Measurements from ENCODE around the gene USP17L30. TPM values are rescaled to one million over a fixed set of nuclear protein-coding genes. Genes with fewer than 3 reads are reported as not detected.
"Not testable (repeated sequence)": the region's sequence is repeated elsewhere in the genome, so short reads cannot be mapped to it uniquely, and the experiment has no call there.

The USP17L30 gene, protein sequence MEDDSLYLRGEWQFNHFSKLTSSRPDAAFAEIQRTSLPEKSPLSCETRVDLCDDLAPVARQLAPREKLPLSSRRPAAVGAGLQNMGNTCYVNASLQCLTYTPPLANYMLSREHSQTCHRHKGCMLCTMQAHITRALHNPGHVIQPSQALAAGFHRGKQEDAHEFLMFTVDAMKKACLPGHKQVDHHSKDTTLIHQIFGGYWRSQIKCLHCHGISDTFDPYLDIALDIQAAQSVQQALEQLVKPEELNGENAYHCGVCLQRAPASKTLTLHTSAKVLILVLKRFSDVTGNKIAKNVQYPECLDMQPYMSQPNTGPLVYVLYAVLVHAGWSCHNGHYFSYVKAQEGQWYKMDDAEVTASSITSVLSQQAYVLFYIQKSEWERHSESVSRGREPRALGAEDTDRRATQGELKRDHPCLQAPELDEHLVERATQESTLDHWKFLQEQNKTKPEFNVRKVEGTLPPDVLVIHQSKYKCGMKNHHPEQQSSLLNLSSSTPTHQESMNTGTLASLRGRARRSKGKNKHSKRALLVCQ
- not detected for total RNA-seq

GRCh38 chr4:9362829-9363228, at the start of gene USP17L30:
TSS of gene USP17L30 (plus strand) at chr4:9363129. CDS start at chr4:9363129, 0 bp downstream.
- H3K4me3 ChIP-seq (ENCODE audit: low read length); H3K9me3 ChIP-seq (ENCODE audit: low read depth, low read length); H3K27me3 ChIP-seq (ENCODE audit: insufficient read depth, low read length); H3K4me1 ChIP-seq (ENCODE audit: insufficient read depth, low read length): not testable (repeated sequence)

DNA sequence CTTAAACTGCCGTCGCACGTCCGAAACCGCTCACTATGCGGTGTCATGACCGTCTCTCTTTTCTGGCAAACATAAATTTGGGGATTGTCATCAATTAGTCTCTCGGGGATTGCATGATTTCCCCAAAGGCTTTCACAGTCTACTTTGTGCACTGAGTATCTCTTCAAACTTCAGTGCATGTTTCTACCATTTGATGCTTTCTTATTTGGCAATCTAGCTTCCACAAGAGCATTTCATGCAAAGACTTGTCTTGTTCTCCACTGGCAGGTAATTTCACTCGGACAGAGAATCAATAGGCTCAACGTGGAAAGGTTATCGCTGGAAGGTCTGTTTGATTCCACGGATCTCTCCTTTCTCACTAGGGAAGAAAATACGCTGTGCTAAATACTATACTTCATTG, 38.7 kb upstream of the USP17L30 start:
- not testable (repeated sequence) for H3K4me1 ChIP-seq (ENCODE audit: insufficient read depth, low read length); H3K9me3 ChIP-seq (ENCODE audit: low read depth, low read length); H3K4me3 ChIP-seq (ENCODE audit: low read length); H3K27me3 ChIP-seq (ENCODE audit: insufficient read depth, low read length)

GRCh38 chr4:9324865-9325264, 38.1 kb upstream of the USP17L30 start, which contains the start of gene USP17L24:
TSS of gene USP17L24 (plus strand) at chr4:9325165. CDS start at chr4:9325165, 0 bp downstream.
- not testable (repeated sequence) for H3K9me3 ChIP-seq (ENCODE audit: low read depth, low read length); H3K27me3 ChIP-seq (ENCODE audit: insufficient read depth, low read length); H3K4me1 ChIP-seq (ENCODE audit: insufficient read depth, low read length); H3K4me3 ChIP-seq (ENCODE audit: low read length)

- H3K4me3 ChIP-seq (ENCODE audit: low read length); H3K9me3 ChIP-seq (ENCODE audit: low read depth, low read length); H3K27me3 ChIP-seq (ENCODE audit: insufficient read depth, low read length); H3K4me1 ChIP-seq (ENCODE audit: insufficient read depth, low read length): not testable (repeated sequence)
Measured at GRCh38 chr4:9329611-9330010, 33.3 kb upstream of the USP17L30 start, which contains the start of gene USP17L25. TSS of gene USP17L25 (plus strand) at chr4:9329911. CDS start at chr4:9329911, 0 bp downstream.

- not testable (repeated sequence) for H3K27me3 ChIP-seq (ENCODE audit: insufficient read depth, low read length); H3K4me1 ChIP-seq (ENCODE audit: insufficient read depth, low read length); H3K9me3 ChIP-seq (ENCODE audit: low read depth, low read length); H3K4me3 ChIP-seq (ENCODE audit: low read length)
Measured at GRCh38 chr4:9334358-9334757, 28.6 kb upstream of the USP17L30 start, which contains the start of gene USP17L26. TSS of gene USP17L26 (plus strand) at chr4:9334658. CDS start at chr4:9334658, 0 bp downstream.

DNA sequence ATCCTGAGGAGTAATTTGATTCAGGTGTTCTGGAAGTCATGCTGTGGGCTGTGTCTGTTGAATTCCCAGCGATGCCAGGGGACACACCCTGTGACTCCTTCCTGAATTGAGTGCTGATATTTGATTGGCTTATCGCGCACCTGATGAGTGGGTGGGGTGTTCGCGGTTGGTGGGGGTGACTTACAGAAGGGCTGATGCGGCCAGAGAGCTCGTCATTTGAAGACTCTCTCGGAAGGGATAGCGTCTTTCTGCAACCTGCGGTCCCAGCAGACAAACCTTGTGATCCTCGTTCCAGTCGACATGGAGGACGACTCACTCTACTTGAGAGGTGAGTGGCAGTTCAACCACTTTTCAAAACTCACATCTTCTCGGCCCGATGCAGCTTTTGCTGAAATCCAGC, 23.8 kb upstream of the USP17L30 start, which contains the start of gene USP17L5:
USP17L5 (plus strand) TSS at position 301 of the 400 bp plus-strand sequence; CDS start at position 301, 0 bp downstream.
- H3K9me3 ChIP-seq (ENCODE audit: low read depth, low read length); H3K4me3 ChIP-seq (ENCODE audit: low read length); H3K4me1 ChIP-seq (ENCODE audit: insufficient read depth, low read length); H3K27me3 ChIP-seq (ENCODE audit: insufficient read depth, low read length): not testable (repeated sequence)

- not testable (repeated sequence) for H3K9me3 ChIP-seq (ENCODE audit: low read depth, low read length); H3K4me3 ChIP-seq (ENCODE audit: low read length); H3K27me3 ChIP-seq (ENCODE audit: insufficient read depth, low read length); H3K4me1 ChIP-seq (ENCODE audit: insufficient read depth, low read length)
Measured at GRCh38 chr4:9343848-9344247, 19.1 kb upstream of the USP17L30 start, which contains the start of gene USP17L27. TSS of gene USP17L27 (plus strand) at chr4:9344148. CDS start at chr4:9344148, 0 bp downstream.

DNA sequence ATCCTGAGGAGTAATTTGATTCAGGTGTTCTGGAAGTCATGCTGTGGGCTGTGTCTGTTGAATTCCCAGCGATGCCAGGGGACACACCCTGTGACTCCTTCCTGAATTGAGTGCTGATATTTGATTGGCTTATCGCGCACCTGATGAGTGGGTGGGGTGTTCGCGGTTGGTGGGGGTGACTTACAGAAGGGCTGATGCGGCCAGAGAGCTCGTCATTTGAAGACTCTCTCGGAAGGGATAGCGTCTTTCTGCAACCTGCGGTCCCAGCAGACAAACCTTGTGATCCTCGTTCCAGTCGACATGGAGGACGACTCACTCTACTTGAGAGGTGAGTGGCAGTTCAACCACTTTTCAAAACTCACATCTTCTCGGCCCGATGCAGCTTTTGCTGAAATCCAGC, 14.3 kb upstream of the USP17L30 start, which contains the start of gene USP17L28:
USP17L28 (plus strand) TSS at position 301 of the 400 bp plus-strand sequence; CDS start at position 301, 0 bp downstream.
- H3K9me3 ChIP-seq (ENCODE audit: low read depth, low read length); H3K27me3 ChIP-seq (ENCODE audit: insufficient read depth, low read length); H3K4me1 ChIP-seq (ENCODE audit: insufficient read depth, low read length); H3K4me3 ChIP-seq (ENCODE audit: low read length): not testable (repeated sequence)

DNA sequence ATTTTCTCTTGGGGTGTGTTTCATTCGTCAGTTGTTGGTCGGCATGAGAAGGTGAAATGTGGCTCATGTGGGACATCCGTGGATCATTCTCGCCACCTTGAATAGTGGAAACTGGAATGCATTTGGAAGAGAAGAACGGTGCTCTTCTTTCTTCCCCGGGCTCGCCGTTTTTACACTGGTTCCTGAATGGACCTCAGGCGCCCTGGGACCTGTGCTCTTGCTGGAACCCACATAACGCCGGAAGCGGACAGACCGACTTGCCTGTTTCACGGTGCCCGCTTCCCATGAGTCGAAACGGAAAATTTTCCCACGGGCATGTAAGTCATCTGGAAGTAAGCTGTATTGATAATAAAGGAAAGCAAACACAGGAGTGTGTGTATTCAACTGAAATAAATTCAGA, 12.1 kb upstream of the USP17L30 start:
- not testable (repeated sequence) for H3K27me3 ChIP-seq (ENCODE audit: insufficient read depth, low read length); H3K4me3 ChIP-seq (ENCODE audit: low read length); H3K4me1 ChIP-seq (ENCODE audit: insufficient read depth, low read length); H3K9me3 ChIP-seq (ENCODE audit: low read depth, low read length)

DNA sequence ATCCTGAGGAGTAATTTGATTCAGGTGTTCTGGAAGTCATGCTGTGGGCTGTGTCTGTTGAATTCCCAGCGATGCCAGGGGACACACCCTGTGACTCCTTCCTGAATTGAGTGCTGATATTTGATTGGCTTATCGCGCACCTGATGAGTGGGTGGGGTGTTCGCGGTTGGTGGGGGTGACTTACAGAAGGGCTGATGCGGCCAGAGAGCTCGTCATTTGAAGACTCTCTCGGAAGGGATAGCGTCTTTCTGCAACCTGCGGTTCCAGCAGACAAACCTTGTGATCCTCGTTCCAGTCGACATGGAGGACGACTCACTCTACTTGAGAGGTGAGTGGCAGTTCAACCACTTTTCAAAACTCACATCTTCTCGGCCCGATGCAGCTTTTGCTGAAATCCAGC, 9.6 kb upstream of the USP17L30 start, which contains the start of gene USP17L29:
USP17L29 (plus strand) TSS at position 301 of the 400 bp plus-strand sequence; CDS start at position 301, 0 bp downstream.
- H3K9me3 ChIP-seq (ENCODE audit: low read depth, low read length); H3K27me3 ChIP-seq (ENCODE audit: insufficient read depth, low read length); H3K4me3 ChIP-seq (ENCODE audit: low read length); H3K4me1 ChIP-seq (ENCODE audit: insufficient read depth, low read length): not testable (repeated sequence)

DNA sequence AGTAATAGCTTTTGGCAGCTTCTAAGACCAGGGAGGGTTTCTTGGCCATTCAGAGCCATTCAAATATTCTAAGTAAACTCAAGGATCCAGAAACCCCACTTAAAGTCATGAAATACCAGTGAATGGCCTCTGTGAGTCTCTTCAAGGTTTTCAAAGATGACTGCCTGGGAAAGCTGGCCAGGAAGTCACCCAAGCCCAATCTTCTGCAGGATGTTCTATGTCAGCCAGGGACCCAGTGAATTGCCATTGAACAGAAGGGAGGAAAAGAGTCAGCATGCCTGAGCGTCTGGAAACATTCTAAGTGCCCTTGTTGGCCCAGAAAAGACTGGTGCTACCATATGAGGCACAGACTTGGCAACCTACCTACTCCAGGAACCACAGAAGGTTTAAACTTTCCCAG, 17.0 kb downstream of the USP17L30 start:
- H3K4me1 ChIP-seq (ENCODE audit: insufficient read depth, low read length); H3K4me3 ChIP-seq (ENCODE audit: low read length); H3K27me3 ChIP-seq (ENCODE audit: insufficient read depth, low read length); H3K9me3 ChIP-seq (ENCODE audit: low read depth, low read length): not testable (repeated sequence)

GRCh38 chr4:9381012-9381534, 18.1 kb downstream of the USP17L30 start:
- H3K9me3 ChIP-seq (ENCODE audit: low read depth, low read length); H3K27me3 ChIP-seq (ENCODE audit: insufficient read depth, low read length); H3K4me1 ChIP-seq (ENCODE audit: insufficient read depth, low read length): not testable (repeated sequence)
- peak overlapping the region; percentile 12 for H3K4me3 ChIP-seq (ENCODE audit: low read length)

DNA sequence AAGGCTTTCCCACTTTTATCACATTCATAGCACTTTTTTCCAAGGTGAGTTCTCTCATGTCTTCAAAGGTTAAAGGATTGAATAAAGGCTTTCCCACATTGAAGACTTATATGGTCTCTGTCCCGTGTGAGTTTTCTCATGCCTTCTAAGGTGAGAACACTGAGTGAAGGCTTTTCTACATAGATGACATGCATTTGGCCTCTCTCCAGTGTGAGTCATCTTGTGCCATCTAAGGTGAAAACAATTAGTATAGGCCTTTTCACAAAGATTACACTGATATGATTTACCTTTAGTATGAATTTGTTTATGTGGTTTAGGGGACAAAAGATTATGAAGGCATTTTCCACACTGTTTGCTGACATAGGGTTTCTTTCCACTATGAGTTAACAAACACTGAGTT, 21.2 kb downstream of the USP17L30 start:
- Histone ChIP-seq H3K9me3 (ENCODE audit: low read depth, low read length) (no peaks in the 10 kb centered on the region), H3K27me3 (ENCODE audit: insufficient read depth, low read length) (no peaks in the 10 kb centered on the region), H3K4me1 (ENCODE audit: insufficient read depth, low read length) (peaks cover 4% of the 10 kb centered on the region), H3K4me3 (ENCODE audit: low read length) (no peak overlapping the region)

GRCh38 chr4:9389001-9389400, 26.1 kb downstream of the USP17L30 start:
- H3K4me3 ChIP-seq (ENCODE audit: low read length); H3K9me3 ChIP-seq (ENCODE audit: low read depth, low read length); H3K4me1 ChIP-seq (ENCODE audit: insufficient read depth, low read length); H3K27me3 ChIP-seq (ENCODE audit: insufficient read depth, low read length): not testable (repeated sequence)

GRCh38 chr4:9405774-9406173, 42.8 kb downstream of the USP17L30 start:
- H3K9me3 ChIP-seq (ENCODE audit: low read depth, low read length); H3K4me1 ChIP-seq (ENCODE audit: insufficient read depth, low read length); H3K27me3 ChIP-seq (ENCODE audit: insufficient read depth, low read length); H3K4me3 ChIP-seq (ENCODE audit: low read length): not testable (repeated sequence)

Data from mononuclear cell (primary cell).